DOHH2 (cell line): ENCODE results near the gene CRHR1.

Experiments
- H3F3A ChIP-seq: fragments of 200-600 bp; sonication (generic), shearing (Covaris generic); 2 replicates; pipeline ENCODE4 v1.6.0; 2016; ENCODE audit warnings: antibody characterized with exemption, mild to moderate bottlenecking; ENCODE audit not compliant: control insufficient read depth, insufficient read depth
- H3K27ac ChIP-seq: fragments of 200-600 bp; sonication (generic); 2 replicates; pipeline ENCODE4 v1.5.1; 2014; ENCODE audit warnings: low read depth, mild to moderate bottlenecking, low read length, moderate library complexity
- H3K27me3 ChIP-seq: fragments of 200-600 bp; sonication (generic); 2 replicates; pipeline ENCODE4 v1.6.1; 2014; ENCODE audit warnings: mild to moderate bottlenecking, low read length, mixed read lengths; ENCODE audit not compliant: control insufficient read depth
- H3K36me3 ChIP-seq: fragments of 200-600 bp; sonication (generic); 2 replicates; pipeline ENCODE4 v1.6.1; 2014; ENCODE audit warnings: mild to moderate bottlenecking, low read length, moderate library complexity, mixed read lengths; ENCODE audit not compliant: control insufficient read depth
- H3K4me1 ChIP-seq: fragments of 200-600 bp; sonication (generic); 2 replicates; pipeline ENCODE4 v1.6.1; 2014; ENCODE audit warnings: mild to moderate bottlenecking, low read length, mixed read lengths; ENCODE audit not compliant: control insufficient read depth
- H3K4me2 ChIP-seq: fragments of 200-600 bp; sonication (generic); 2 replicates; pipeline ENCODE4 v1.6.0; 2014; ENCODE audit warnings: mild to moderate bottlenecking, low read length, moderate library complexity
- H3K4me3 ChIP-seq: fragments of 200-600 bp; sonication (generic); 2 replicates; pipeline ENCODE4 v1.5.1; 2014; ENCODE audit warnings: mild to moderate bottlenecking, low read length, mixed read lengths
- H3K79me2 ChIP-seq: fragments of 200-600 bp; sonication (generic); 2 replicates; pipeline ENCODE4 v1.6.1; 2014; ENCODE audit warnings: mild to moderate bottlenecking, low read length, mixed read lengths; ENCODE audit not compliant: control insufficient read depth
- H3K9me2 ChIP-seq: fragments of 200-600 bp; sonication (generic); replicated peaks from 2 replicates; pipeline ENCODE4 v1.6.1; 2014; ENCODE audit warnings: mild to moderate bottlenecking, low read length, mixed read lengths; ENCODE audit not compliant: control insufficient read depth
- H3K9me3 ChIP-seq: fragments of 200-600 bp; sonication (generic); 2 replicates; pipeline ENCODE4 v1.6.1; 2014; ENCODE audit warnings: antibody characterized with exemption, low read length, mixed read lengths; ENCODE audit not compliant: control insufficient read depth, insufficient read depth
- H4K20me1 ChIP-seq: fragments of 200-600 bp; sonication (generic); 2 replicates; pipeline ENCODE4 v1.6.0; 2014; ENCODE audit warnings: low read depth, mild to moderate bottlenecking, antibody characterized with exemption, low read length, moderate library complexity; ENCODE audit not compliant: control insufficient read depth, insufficient read depth
- EZH2phosphoT487 ChIP-seq: fragments of 200-600 bp; sonication (generic); IDR thresholded peaks from 2 replicates; pipeline ENCODE4 v1.6.1; 2017; ENCODE audit warnings: borderline replicate concordance, mild to moderate bottlenecking, antibody characterized with exemption, low read length, moderate library complexity, mixed read lengths
- TF ChIP-seq, protein P1 (sequence below): fragments of 200-600 bp; sonication (generic); IDR thresholded peaks from one replicate; pipeline ENCODE4 v1.5.1; 2014; ENCODE audit warnings: antibody characterized with exemption, mild to moderate bottlenecking, low read depth, low read length; ENCODE audit not compliant: poor library complexity, severe bottlenecking

CRHR1 gene

DNA sequence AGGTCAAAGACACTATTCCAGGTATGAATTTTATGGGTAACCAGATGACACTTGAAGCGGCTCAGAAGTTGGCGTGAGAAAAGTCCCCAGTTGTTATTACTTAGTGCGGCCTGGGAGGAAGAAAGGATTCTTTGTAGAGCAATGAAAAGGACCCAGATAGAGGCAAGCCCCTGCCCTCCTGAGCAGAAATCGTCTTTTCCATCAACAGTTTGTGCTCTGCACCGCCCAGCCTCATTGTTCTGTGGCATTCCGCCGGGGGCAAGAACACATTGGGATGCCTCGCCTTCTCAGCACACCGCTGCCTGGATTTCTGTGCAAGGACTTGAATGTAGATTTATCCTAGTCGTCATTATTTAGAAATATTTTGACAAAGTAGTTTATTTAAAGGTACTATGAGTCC, 32.7 kb upstream of the CRHR1 start:
- TF ChIP-seq EZH2phosphoT487, result no peak
- TF ChIP-seq, protein P1, sequence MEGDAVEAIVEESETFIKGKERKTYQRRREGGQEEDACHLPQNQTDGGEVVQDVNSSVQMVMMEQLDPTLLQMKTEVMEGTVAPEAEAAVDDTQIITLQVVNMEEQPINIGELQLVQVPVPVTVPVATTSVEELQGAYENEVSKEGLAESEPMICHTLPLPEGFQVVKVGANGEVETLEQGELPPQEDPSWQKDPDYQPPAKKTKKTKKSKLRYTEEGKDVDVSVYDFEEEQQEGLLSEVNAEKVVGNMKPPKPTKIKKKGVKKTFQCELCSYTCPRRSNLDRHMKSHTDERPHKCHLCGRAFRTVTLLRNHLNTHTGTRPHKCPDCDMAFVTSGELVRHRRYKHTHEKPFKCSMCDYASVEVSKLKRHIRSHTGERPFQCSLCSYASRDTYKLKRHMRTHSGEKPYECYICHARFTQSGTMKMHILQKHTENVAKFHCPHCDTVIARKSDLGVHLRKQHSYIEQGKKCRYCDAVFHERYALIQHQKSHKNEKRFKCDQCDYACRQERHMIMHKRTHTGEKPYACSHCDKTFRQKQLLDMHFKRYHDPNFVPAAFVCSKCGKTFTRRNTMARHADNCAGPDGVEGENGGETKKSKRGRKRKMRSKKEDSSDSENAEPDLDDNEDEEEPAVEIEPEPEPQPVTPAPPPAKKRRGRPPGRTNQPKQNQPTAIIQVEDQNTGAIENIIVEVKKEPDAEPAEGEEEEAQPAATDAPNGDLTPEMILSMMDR, result no peak
- no peaks in the 10 kb centered on the region for H4K20me1 ChIP-seq
- H3K27me3 ChIP-seq, result peaks cover 12% of the 10 kb centered on the region
- H3K27ac ChIP-seq, result no peak overlapping the region
- H3K9me3 ChIP-seq, result no peaks in the 10 kb centered on the region
- H3K4me3 ChIP-seq, result no peak overlapping the region
- no peaks in the 10 kb centered on the region for H3K79me2 ChIP-seq
- H3K4me1 ChIP-seq, result no peaks in the 10 kb centered on the region
- H3K4me2 ChIP-seq, result no peak overlapping the region
- no peaks in the 10 kb centered on the region for H3K36me3 ChIP-seq
- no peaks in the 10 kb centered on the region for H3F3A ChIP-seq
- H3K9me2 ChIP-seq, result no peaks in the 10 kb centered on the region

DNA sequence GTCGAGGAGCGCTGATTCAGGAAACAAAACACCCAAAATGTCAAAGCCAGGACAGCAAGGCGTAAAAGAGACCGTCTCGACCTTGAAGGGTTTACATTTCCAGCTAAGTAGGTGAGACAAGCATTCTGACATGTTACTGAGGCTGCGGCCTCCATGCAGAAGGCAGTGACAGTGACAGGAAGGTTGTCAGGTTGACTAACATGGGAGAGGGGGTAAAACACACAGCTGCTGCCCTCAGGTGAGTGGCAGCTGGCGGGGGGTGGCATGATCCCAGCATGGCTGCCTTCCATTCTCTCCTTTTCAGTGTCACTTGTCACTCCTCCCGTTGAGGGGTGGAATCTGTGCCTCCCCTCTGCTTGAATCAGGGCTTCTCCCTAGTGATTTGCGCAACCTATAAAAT, 31.9 kb upstream of the CRHR1 start:
- Histone ChIP-seq H3K4me1 (no peaks in the 10 kb centered on the region), H3F3A (no peaks in the 10 kb centered on the region), H3K9me3 (no peaks in the 10 kb centered on the region), H3K79me2 (no peaks in the 10 kb centered on the region), H3K27ac (no peak overlapping the region), H4K20me1 (no peaks in the 10 kb centered on the region), H3K4me3 (no peak overlapping the region), H3K27me3 (peaks cover 12% of the 10 kb centered on the region), H3K4me2 (no peak overlapping the region), H3K36me3 (no peaks in the 10 kb centered on the region), H3K9me2 (no peaks in the 10 kb centered on the region)
- no peak for TF ChIP-seq EZH2phosphoT487
- TF ChIP-seq, protein P1, result no peak

DNA sequence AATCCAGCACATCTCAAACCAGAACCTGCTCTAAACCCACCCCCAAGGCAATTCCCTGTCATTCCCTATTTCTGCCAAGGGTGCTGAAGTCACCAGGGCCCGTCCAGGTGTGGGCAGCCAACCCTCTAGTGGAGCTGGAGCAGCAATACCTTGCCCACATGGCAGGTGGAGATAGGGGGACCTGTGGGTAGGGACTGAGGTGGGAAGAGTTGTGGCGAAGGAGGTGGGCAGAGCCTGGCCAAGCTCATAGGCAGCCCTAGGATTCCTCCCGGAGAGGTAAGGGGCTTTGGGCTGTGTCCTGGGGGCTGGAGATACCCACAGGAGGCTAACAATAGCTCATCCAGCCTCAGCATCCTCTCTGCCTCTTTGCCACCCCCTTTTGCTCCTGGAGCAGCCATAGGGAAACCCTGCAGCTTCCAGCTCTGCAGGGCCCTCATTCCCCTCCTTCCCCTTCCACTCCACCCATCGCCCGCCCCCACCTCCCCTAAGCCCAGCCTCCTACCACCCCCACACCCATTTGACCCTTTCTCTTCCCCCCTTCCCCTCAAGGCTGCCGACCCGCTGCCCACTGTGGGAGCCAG, 30.4 kb upstream of the CRHR1 start:
- H3K27me3 ChIP-seq, result peaks cover 1% of the 10 kb centered on the region; the same call in 1 of the 2 replicates
- no peak overlapping the region for H3K4me3 ChIP-seq
- TF ChIP-seq, protein P1, result no peak
- no peak for TF ChIP-seq EZH2phosphoT487
- no peaks in the 10 kb centered on the region for H3K9me2 ChIP-seq
- no peaks in the 10 kb centered on the region for H3K36me3 ChIP-seq
- H3K27ac ChIP-seq, result no peak overlapping the region
- H3K79me2 ChIP-seq, result no peaks in the 10 kb centered on the region
- H3F3A ChIP-seq, result no peaks in the 10 kb centered on the region
- H3K4me2 ChIP-seq, result no peak overlapping the region
- H3K4me1 ChIP-seq, result no peaks in the 10 kb centered on the region
- no peaks in the 10 kb centered on the region for H4K20me1 ChIP-seq
- H3K9me3 ChIP-seq, result no peaks in the 10 kb centered on the region
